Subcutaneous adipose tissue (tissue), 4 donors: ENCODE results near the gene SERBP1. TPM values are rescaled to one million over a fixed set of nuclear protein-coding genes. Genes with fewer than 3 reads are reported as not detected.

Experiments
- total RNA-seq, 4 donors: library from RNA; depleted of rRNA; stranded (reverse); fragments of >200 nt; gene quantifications; one replicate each; pipeline ENCODE4 v1.1.0, GENCODE V29; 2016
- TF ChIP-seq, protein P1 (sequence below): fragments of 450-650 bp; IDR thresholded peaks from one replicate; pipeline ENCODE4 v1.5.1; 2016; ENCODE audit warnings: low read depth, mild to moderate bottlenecking, control low read depth, antibody characterized with exemption, moderate library complexity

SERBP1 gene
- total RNA-seq = 100 to 1,000 TPM; 200 to 333 (median 270) TPM

DNA sequence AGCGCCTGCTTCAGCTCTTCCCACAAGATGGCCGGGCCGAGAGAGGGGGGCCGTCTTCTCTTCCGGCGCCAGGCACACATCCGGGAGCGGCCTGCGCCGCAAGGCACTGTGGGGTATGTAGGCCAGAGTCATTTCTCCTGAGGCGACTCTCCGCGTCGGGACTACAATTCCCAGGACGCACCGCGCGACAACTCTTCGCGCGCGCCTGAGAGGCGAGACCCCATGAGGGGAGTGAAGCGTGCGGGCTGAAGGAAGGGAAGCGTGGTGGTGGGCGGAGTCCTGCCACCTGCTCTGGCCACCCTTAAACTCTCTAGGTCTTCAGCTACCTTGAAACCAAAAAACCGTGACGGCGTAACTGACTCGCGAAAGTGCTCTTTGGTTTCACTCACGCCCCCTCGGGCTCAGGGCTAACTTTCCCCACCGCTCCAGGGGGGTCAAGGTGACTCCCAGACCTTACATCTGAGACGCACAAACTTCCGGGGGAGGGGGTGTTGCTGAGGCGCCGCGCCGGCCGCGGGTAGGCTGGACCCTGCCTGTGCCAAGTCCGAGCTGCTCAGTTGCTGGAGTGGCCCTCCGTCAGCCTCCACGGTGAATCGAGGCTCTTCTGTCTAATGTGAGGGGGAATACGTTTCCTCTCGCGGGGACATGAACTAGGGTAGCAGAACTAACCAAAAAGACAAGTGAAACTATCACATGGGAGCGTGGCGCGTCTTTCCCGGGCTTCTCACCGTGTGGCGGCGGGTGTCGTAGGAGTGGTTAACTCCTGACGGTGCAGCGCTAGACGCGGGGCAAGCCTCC, at the start of gene SERBP1:
SERBP1 (minus strand) TSS at position 45 of the 798 bp plus-strand sequence. CDS start 102 bp downstream, outside the sequence.
- TF ChIP-seq, protein P1, sequence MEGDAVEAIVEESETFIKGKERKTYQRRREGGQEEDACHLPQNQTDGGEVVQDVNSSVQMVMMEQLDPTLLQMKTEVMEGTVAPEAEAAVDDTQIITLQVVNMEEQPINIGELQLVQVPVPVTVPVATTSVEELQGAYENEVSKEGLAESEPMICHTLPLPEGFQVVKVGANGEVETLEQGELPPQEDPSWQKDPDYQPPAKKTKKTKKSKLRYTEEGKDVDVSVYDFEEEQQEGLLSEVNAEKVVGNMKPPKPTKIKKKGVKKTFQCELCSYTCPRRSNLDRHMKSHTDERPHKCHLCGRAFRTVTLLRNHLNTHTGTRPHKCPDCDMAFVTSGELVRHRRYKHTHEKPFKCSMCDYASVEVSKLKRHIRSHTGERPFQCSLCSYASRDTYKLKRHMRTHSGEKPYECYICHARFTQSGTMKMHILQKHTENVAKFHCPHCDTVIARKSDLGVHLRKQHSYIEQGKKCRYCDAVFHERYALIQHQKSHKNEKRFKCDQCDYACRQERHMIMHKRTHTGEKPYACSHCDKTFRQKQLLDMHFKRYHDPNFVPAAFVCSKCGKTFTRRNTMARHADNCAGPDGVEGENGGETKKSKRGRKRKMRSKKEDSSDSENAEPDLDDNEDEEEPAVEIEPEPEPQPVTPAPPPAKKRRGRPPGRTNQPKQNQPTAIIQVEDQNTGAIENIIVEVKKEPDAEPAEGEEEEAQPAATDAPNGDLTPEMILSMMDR = no peak

GRCh38 chr1:67479146-67479891, 49.1 kb upstream of the SERBP1 start:
- TF ChIP-seq, protein P1 = no peak

GRCh38 chr1:67476906-67477305, 46.7 kb upstream of the SERBP1 start:
- TF ChIP-seq, protein P1 = no peak

DNA sequence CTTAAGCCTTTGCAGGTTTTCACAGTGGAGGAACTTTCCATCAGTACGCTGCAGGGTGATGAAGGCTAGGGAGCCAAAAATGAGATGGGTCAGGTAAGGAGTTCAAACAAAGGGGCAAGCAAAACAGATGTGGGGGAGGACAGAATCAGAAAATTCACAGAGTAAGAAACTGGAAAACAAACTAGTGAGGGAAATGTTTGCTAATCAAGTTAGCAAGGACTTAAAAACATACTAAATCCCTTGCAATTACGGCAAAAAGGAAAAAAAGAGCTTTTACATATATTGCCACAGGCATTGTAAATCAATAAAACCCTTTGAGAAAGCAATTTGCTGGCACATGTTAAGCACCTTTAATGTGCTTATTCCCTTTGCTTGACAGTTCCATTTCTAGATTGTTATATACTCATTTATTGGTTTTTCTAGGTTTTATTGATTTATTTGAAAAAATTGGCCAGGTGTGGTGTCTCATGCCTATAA, 45.8 kb upstream of the SERBP1 start:
- TF ChIP-seq, protein P1 = no peak

GRCh38 chr1:67472056-67472455, 41.9 kb upstream of the SERBP1 start:
- TF ChIP-seq, protein P1 = no peak

DNA sequence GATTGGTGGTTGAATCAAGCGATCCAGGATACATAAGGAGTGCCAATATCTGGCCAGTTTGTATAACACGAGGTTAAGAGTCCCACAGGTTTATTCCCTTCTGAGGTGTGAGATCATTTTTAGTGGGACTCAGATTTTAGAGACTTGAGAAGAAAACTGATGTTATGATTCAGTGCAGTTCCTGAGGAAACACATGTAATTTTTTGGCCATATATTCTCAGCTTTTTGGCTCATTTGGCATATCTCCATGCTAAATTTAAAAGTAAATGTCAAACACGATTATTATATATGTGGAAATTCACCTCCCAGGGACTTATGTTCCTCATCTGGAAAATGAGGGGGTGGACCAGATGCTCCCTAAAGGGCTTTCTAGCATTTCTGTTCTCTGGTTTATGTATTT, 39.2 kb upstream of the SERBP1 start:
- TF ChIP-seq, protein P1 = no peak
